Gastrocnemius medialis (tissue), 4 donors: ENCODE data around the gene NFAT5. TPM values are rescaled to one million over a fixed set of nuclear protein-coding genes. Genes with fewer than 3 reads are reported as not detected.

Source experiments
- ATAC-seq, 2 donors: fragments of 150-250 bp; one replicate each; pipeline ENCODE4 v1.9.1; 2016
- DNase-seq, 2 donors: peaks; one replicate each; pipeline ENCODE4 v3.0.0-alpha.2; 2019
- H3K27ac ChIP-seq, 4 donors: fragments of 200-600 bp; sonication (generic); 1 replicate in 1 of 4; 2 replicates in 3 of 4; pipeline ENCODE4 v1.5.1; 2016 to 2018; ENCODE audit warnings: mild to moderate bottlenecking in 2 of 4, moderate library complexity in 1 of 4
- H3K27me3 ChIP-seq, 3 donors: fragments of 200-600 bp; sonication (generic) in 2 of 3; 1 replicate in 1 of 3; 2 replicates in 2 of 3; pipeline versions ENCODE4 v1.5.1 to v1.6.0; 2016 to 2019; ENCODE audit warnings: mild to moderate bottlenecking in 1 of 3, moderate library complexity in 1 of 3
- H3K36me3 ChIP-seq, 2 donors: fragments of 200-600 bp; sonication (generic) in 1 of 2; one replicate each; pipeline ENCODE4 v1.5.1; 2017 to 2018
- H3K4me1 ChIP-seq, 2 donors: fragments of 200-600 bp; sonication (generic) in 1 of 2; one replicate each; pipeline ENCODE4 v1.5.1; 2016 to 2017; ENCODE audit warnings: mild to moderate bottlenecking in 2 of 2
- H3K4me3 ChIP-seq, 4 donors: fragments of 200-600 bp; sonication (generic) in 3 of 4; 1 replicate in 1 of 4; 2 replicates in 3 of 4; pipeline ENCODE4 v1.5.1; 2016 to 2019; ENCODE audit warnings: mild to moderate bottlenecking in 2 of 4
- H3K9me3 ChIP-seq, 3 donors: fragments of 200-600 bp; sonication (generic) in 2 of 3; 1 replicate in 1 of 3; 2 replicates in 2 of 3; pipeline ENCODE4 v1.5.1; 2016 to 2019
- POLR2A ChIP-seq, 2 donors: fragments of 450-650 bp; IDR thresholded peaks; one replicate each; pipeline ENCODE4 v1.6.1; 2017; ENCODE audit warnings: antibody characterized with exemption in 2 of 2, mild to moderate bottlenecking in 2 of 2, moderate library complexity in 2 of 2
- in situ Hi-C, 4 donors: fragments of 200-750 bp; cut with MboI; loops; one replicate each; pipeline versions ENCODE4 v1.15.0 to v1.8.0; 2017; ENCODE audit warnings: low sequenced_read_pairs in 4 of 4
- intact Hi-C: fragments of 100-400 bp; cut with DNase I; formaldehyde crosslinking; loops from one replicate; pipeline ENCODE4 v1.15.1; 2023; ENCODE audit warnings: low total_unique reads
- total RNA-seq, 4 donors: library from RNA; depleted of rRNA; stranded (reverse); fragments of >200 nt; gene quantifications; one replicate each; pipeline versions ENCODE4 v1.1.0 to v1.2.3, GENCODE V29; 2016
- TF ChIP-seq, protein P1 (sequence below), 5 experiments: fragments of 450-650 bp in 3 of 5; fragments of 200-600 bp in 2 of 5; sonication (generic) in 2 of 5; IDR thresholded peaks in 4 of 5; conservative IDR thresholded peaks in 1 of 5; 1 replicate in 4 of 5; 2 replicates in 1 of 5; pipeline ENCODE4 v1.5.1; 2016 to 2019; ENCODE audit warnings: antibody characterized with exemption in 5 of 5, mild to moderate bottlenecking in 3 of 5, moderate library complexity in 3 of 5

NFAT5 gene
- total RNA-seq, 4 donors from 2014 or later, result 14.4 to 34.2 (median 18.4) TPM

- Histone ChIP-seq H3K27ac (peak overlapping the region in 3 of 4 donors; percentile 20 to 78 (median 64)), H3K4me3 (no peak overlapping the region), H3K27me3 (no peaks in the 10 kb centered on the region), H3K9me3 (no peaks in the 10 kb centered on the region), H3K36me3 (no peaks in the 10 kb centered on the region), H3K4me1 (peaks cover 35 to 56% of the 10 kb centered on the region in 2 donors)
- intact Hi-C loops, result no loop called here
- no peak for TF ChIP-seq POLR2A (IDR thresholded peaks at IDR 0.05)
- TF ChIP-seq, protein P1, sequence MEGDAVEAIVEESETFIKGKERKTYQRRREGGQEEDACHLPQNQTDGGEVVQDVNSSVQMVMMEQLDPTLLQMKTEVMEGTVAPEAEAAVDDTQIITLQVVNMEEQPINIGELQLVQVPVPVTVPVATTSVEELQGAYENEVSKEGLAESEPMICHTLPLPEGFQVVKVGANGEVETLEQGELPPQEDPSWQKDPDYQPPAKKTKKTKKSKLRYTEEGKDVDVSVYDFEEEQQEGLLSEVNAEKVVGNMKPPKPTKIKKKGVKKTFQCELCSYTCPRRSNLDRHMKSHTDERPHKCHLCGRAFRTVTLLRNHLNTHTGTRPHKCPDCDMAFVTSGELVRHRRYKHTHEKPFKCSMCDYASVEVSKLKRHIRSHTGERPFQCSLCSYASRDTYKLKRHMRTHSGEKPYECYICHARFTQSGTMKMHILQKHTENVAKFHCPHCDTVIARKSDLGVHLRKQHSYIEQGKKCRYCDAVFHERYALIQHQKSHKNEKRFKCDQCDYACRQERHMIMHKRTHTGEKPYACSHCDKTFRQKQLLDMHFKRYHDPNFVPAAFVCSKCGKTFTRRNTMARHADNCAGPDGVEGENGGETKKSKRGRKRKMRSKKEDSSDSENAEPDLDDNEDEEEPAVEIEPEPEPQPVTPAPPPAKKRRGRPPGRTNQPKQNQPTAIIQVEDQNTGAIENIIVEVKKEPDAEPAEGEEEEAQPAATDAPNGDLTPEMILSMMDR (IDR thresholded peaks at IDR 0.05 in 4 of 5, conservative IDR thresholded peaks at IDR 0.05 in 1 of 5), result no peak
- in situ Hi-C loops, result no loop called here
- no peak for DNase-seq
- no peak for ATAC-seq
Measured at GRCh38 chr16:69593751-69594255, 28.0 kb downstream of the NFAT5 start.

GRCh38 chr16:69595127-69596036, 29.6 kb downstream of the NFAT5 start:
- ATAC-seq (peak; percentile 85 to 86), DNase-seq (no peak)
- no peaks in the 10 kb centered on the region for H3K36me3 ChIP-seq
- H3K27me3 ChIP-seq, result no peaks in the 10 kb centered on the region
- intact Hi-C loops, result no loop called here
- TF ChIP-seq, protein P1 (IDR thresholded peaks at IDR 0.05 in 4 of 5, conservative IDR thresholded peaks at IDR 0.05 in 1 of 5), result no peak
- TF ChIP-seq POLR2A (IDR thresholded peaks at IDR 0.05), result no peak
- in situ Hi-C loops, result no loop called here
- peak overlapping the region in 1 of 4 donors; percentile 3 for H3K4me3 ChIP-seq
- no peaks in the 10 kb centered on the region for H3K9me3 ChIP-seq
- H3K4me1 ChIP-seq, result peaks cover 28 to 56% of the 10 kb centered on the region in 2 donors
- peak overlapping the region; percentile 44 to 78 (median 62) for H3K27ac ChIP-seq

GRCh38 chr16:69596801-69597200, 31.0 kb downstream of the NFAT5 start:
- no peaks in the 10 kb centered on the region for H3K36me3 ChIP-seq
- ATAC-seq, result no peak
- no peak for TF ChIP-seq POLR2A (IDR thresholded peaks at IDR 0.05)
- TF ChIP-seq, protein P1 (IDR thresholded peaks at IDR 0.05 in 4 of 5, conservative IDR thresholded peaks at IDR 0.05 in 1 of 5), result no peak
- DNase-seq, result no peak
- H3K27me3 ChIP-seq, result no peaks in the 10 kb centered on the region
- H3K4me1 ChIP-seq, result peaks cover 25 to 56% of the 10 kb centered on the region in 2 donors
- H3K9me3 ChIP-seq, result no peaks in the 10 kb centered on the region
- H3K4me3 ChIP-seq, result no peak overlapping the region
- in situ Hi-C loops (no loop called here), intact Hi-C loops (no loop called here)
- H3K27ac ChIP-seq, result peak overlapping the region in 3 of 4 donors; percentile 2 to 78 (median 64)

- no peak for DNase-seq
- Histone ChIP-seq H3K27ac (peak overlapping the region in 2 of 4 donors; percentile 1 to 78), H3K27me3 (no peaks in the 10 kb centered on the region), H3K4me3 (no peak overlapping the region), H3K9me3 (no peaks in the 10 kb centered on the region), H3K36me3 (no peaks in the 10 kb centered on the region), H3K4me1 (peaks cover 25 to 47% of the 10 kb centered on the region in 2 donors)
- intact Hi-C loops, result no loop called here
- ATAC-seq, result peak in 1 of 2 donors; percentile 47
- TF ChIP-seq, protein P1 (IDR thresholded peaks at IDR 0.05 in 4 of 5, conservative IDR thresholded peaks at IDR 0.05 in 1 of 5), result no peak
- no peak for TF ChIP-seq POLR2A (IDR thresholded peaks at IDR 0.05)
- in situ Hi-C loops, result no loop called here
Measured at GRCh38 chr16:69598045-69598444, 32.3 kb downstream of the NFAT5 start.
